GM13976 (cell line): ENCODE measurements around the gene PGM2L1.

Source experiments
- DNase-seq: peaks from one replicate; pipeline ENCODE4 v3.0.0; 2012; ENCODE audit warnings: low spot score
- CTCF ChIP-seq: IDR thresholded peaks from 2 replicates; pipeline ENCODE4 v1.5.1; 2012; ENCODE audit warnings: borderline replicate concordance, mild to moderate bottlenecking; ENCODE audit not compliant: insufficient read depth; ENCODE audit errors: extremely low read depth, missing control alignments, control extremely low read depth
- in situ Hi-C: fragments of 300-500 bp; cut with MboI; formaldehyde crosslinking; loops from one replicate; pipeline ENCODE4 v1.12.0; 2022; ENCODE audit warnings: low sequenced_read_pairs, mixed read lengths, inconsistent platforms; ENCODE audit not compliant: unreplicated experiment

PGM2L1 gene

GRCh38 chr11:74384641-74385040 is 13.6 kb downstream of the PGM2L1 start:
- no peak for DNase-seq
- in situ Hi-C loops = no loop called here
- no peak for TF ChIP-seq CTCF

DNA sequence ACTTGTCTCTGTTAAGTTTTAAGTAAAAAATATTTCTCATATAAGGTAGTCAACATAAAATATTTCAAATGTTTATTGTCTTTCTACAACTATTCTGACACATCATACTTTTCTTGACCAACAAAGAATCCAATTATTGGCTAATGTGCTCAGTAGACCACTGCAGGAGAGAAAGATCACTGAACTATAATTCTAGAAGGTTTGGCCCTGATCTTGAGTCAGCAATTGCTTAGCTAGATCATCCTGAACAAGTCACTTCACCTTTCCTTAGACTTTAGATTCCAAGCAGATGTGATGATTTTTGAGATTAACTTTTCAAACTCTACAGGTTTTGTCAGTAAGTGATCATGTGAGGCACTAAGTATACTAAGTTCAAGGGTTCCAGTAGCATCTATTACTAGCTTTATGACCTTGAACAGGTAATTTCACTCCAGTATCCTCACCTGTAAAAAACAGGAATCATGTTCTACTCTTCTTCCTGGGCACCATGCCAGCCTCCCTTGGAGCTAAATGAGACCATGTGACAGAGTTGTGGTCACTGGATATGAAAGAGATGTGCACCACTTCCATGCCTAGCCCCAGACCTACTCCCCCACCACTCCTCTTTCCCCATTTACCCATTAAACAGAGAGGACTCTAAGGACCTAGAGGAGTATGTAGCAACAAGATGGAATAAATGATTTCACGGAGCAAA is 17.3 kb downstream of the PGM2L1 start:
- in situ Hi-C loops = no loop called here
- TF ChIP-seq CTCF = no peak
- DNase-seq = no peak

- DNase-seq = no peak
- no peak for TF ChIP-seq CTCF
- in situ Hi-C loops = no loop called here
Measured at GRCh38 chr11:74377689-74378088, 20.5 kb downstream of the PGM2L1 start.

GRCh38 chr11:74373382-74373781 is 24.9 kb downstream of the PGM2L1 start:
- DNase-seq = no peak
- no peak for TF ChIP-seq CTCF
- in situ Hi-C loops = no loop called here

DNA sequence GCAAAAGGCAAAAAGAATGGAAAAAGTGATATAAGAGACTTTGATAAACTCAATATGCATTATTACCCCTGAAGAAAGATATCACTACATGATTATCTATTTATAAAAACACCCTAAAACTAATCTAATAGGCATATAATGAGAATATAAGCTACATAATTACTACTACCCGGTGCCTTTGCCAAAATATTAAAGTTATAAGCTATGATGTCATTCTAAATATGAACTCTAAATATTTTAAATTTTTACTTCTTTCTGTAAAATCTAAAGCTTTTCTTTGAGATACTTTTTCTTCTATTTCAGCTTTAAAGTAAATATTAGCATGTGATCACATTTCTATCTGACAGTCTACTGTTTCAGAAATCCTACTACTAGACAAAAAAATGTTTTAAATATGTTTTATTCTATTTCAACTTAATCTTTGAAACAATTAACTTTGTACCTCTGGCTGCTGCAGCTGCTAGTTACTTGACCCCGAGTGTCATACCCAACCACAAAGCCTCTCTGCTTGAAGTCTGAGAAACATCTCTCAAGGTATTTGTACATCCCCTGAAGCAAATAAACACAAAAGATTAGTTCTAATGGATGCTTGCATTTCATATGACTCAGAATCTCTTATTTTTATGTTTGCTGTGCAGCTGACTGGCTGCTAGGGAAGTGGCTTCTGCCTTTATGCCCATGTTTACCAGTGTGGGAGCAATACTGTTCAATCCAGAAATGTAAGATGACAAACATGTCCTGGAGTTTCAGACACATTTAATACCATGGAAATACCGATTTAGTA is 26.8 kb downstream of the PGM2L1 start:
- no peak for DNase-seq

DNA sequence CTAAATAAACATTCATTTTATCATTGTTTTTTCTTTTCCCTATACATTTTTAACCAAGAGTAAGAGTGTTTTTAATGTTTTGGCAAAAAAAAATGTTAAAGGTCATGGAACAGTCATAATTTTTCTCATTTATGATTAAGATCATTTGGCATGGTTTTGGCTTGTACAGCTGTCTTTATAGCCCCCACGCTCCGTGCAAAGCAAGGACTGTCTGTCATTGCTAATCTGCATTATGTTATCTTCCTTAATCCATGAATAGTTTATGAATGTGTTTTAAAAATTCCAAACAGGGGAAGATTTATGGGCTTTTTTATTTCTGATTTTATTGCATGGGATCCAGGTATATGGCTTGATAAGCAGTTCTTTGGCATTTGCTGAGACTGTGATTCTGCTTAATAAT is 28.1 kb downstream of the PGM2L1 start:
- in situ Hi-C loops = no loop called here
- no peak for TF ChIP-seq CTCF
- no peak for DNase-seq

More for the DNA sequence above, 26.8 kb downstream of the PGM2L1 start:
- no peak for TF ChIP-seq CTCF
- in situ Hi-C loops = no loop called here
